HG02798 (cell line): ENCODE results near the gene FRMD8.

ENCODE experiments used
- ATAC-seq: cut with Tn5 transposase; IDR thresholded peaks from one replicate; pipeline ENCODE4 v1.9.1; 2021; ENCODE audit warnings: mild to moderate bottlenecking; ENCODE audit not compliant: unreplicated experiment, poor library complexity

FRMD8 gene

DNA sequence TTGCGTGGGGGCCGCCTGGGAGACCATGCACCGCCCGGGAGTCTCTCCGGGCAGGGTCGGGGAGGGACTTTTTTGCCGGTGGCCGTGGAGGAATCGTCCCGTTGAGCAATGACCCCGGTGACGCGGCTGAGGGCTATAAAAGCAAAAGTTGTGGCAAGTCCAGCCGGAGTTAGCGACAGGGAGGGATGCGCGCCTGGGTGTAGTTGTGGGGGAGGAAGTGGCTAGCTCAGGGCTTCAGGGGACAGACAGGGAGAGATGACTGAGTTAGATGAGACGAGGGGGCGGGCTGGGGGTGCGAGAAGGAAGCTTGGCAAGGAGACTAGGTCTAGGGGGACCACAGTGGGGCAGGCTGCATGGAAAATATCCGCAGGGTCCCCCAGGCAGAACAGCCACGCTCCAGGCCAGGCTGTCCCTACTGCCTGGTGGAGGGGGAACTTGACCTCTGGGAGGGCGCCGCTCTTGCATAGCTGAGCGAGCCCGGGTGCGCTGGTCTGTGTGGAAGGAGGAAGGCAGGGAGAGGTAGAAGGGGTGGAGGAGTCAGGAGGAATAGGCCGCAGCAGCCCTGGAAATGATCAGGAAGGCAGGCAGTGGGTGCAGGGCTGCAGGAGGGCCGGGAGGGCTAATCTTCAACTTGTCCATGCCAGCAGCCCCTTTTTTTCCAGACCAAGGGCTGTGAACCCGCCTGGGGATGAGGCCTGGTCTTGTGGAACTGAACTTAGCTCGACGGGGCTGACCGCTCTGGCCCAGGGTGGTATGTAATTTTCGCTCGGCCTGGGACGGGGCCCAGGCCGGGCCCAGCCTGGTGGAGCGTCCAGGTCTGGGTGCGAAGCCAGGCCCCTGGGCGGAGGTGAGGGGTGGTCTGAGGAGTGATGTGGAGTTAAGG, 36.4 kb downstream of the FRMD8 start, which contains the start of gene NEAT1:
NEAT1 (plus strand) TSS at position 166 of the 883 bp plus-strand sequence.
- peak; percentile 26 for ATAC-seq

DNA sequence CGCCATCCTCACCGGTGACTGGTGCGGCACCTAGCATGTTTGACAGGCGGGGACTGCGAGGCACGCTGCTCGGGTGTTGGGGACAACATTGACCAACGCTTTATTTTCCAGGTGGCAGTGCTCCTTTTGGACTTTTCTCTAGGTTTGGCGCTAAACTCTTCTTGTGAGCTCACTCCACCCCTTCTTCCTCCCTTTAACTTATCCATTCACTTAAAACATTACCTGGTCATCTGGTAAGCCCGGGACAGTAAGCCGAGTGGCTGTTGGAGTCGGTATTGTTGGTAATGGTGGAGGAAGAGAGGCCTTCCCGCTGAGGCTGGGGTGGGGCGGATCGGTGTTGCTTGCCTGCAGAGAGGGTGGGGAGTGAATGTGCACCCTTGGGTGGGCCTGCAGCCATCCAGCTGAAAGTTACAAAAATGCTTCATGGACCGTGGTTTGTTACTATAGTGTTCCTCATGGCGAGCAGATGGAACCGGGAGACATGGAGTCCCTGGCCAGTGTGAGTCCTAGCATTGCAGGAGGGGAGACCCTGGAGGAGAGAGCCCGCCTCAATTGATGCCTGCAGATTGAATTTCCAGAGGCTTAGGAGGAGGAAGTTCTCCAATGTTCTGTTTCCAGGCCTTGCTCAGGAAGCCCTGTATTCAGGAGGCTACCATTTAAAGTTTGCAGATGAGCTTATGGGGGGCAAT, 37.2 kb downstream of the FRMD8 start:
- no peak for ATAC-seq

DNA sequence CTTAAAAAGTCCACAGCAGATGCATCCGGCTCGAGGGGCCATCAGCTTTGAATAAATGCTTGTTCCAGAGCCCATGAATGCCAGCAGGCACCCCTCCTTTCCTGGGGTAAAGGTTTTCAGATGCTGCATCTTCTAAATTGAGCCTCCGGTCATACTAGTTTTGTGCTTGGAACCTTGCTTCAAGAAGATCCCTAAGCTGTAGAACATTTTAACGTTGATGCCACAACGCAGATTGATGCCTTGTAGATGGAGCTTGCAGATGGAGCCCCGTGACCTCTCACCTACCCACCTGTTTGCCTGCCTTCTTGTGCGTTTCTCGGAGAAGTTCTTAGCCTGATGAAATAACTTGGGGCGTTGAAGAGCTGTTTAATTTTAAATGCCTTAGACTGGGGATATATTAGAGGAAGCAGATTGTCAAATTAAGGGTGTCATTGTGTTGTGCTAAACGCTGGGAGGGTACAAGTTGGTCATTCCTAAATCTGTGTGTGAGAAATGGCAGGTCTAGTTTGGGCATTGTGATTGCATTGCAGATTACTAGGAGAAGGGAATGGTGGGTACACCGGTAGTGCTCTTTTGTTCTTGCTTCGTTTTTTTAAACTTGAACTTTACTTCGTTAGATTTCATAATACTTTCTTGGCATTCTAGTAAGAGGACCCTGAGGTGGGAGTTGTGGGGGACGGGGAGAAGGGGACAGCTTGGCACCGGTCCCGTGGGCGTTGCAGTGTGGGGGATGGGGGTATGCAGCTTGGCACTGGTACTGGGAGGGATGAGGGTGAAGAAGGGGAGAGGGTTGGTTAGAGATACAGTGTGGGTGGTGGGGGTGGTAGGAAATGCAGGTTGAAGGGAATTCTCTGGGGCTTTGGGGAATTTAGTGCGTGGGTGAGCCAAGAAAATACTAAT, 38.0 kb downstream of the FRMD8 start:
- no peak for ATAC-seq

DNA sequence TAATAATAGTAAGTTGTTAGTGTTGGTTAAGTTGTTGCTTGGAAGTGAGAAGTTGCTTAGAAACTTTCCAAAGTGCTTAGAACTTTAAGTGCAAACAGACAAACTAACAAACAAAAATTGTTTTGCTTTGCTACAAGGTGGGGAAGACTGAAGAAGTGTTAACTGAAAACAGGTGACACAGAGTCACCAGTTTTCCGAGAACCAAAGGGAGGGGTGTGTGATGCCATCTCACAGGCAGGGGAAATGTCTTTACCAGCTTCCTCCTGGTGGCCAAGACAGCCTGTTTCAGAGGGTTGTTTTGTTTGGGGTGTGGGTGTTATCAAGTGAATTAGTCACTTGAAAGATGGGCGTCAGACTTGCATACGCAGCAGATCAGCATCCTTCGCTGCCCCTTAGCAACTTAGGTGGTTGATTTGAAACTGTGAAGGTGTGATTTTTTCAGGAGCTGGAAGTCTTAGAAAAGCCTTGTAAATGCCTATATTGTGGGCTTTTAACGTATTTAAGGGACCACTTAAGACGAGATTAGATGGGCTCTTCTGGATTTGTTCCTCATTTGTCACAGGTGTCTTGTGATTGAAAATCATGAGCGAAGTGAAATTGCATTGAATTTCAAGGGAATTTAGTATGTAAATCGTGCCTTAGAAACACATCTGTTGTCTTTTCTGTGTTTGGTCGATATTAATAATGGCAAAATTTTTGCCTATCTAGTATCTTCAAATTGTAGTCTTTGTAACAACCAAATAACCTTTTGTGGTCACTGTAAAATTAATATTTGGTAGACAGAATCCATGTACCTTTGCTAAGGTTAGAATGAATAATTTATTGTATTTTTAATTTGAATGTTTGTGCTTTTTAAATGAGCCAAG, 38.9 kb downstream of the FRMD8 start:
- ATAC-seq: no peak

DNA sequence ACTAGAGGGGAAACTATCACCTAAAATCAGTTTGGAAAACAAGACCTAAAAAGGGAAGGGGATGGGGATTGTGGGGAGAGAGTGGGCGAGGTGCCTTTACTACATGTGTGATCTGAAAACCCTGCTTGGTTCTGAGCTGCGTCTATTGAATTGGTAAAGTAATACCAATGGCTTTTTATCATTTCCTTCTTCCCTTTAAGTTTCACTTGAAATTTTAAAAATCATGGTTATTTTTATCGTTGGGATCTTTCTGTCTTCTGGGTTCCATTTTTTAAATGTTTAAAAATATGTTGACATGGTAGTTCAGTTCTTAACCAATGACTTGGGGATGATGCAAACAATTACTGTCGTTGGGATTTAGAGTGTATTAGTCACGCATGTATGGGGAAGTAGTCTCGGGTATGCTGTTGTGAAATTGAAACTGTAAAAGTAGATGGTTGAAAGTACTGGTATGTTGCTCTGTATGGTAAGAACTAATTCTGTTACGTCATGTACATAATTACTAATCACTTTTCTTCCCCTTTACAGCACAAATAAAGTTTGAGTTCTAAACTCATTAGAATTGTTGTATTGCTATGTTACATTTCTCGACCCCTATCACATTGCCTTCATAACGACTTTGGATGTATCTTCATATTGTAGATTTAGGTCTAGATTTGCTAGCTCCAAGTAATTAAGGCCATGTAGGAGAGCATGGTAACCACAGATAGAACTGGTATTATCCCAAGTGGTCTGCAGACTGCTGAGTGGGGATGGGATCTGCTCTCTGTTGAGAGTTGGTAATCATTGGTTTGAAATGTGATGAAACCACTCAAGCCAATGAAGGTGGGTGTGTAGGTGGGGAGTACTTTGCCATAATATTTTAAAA, 39.8 kb downstream of the FRMD8 start:
- ATAC-seq: no peak

DNA sequence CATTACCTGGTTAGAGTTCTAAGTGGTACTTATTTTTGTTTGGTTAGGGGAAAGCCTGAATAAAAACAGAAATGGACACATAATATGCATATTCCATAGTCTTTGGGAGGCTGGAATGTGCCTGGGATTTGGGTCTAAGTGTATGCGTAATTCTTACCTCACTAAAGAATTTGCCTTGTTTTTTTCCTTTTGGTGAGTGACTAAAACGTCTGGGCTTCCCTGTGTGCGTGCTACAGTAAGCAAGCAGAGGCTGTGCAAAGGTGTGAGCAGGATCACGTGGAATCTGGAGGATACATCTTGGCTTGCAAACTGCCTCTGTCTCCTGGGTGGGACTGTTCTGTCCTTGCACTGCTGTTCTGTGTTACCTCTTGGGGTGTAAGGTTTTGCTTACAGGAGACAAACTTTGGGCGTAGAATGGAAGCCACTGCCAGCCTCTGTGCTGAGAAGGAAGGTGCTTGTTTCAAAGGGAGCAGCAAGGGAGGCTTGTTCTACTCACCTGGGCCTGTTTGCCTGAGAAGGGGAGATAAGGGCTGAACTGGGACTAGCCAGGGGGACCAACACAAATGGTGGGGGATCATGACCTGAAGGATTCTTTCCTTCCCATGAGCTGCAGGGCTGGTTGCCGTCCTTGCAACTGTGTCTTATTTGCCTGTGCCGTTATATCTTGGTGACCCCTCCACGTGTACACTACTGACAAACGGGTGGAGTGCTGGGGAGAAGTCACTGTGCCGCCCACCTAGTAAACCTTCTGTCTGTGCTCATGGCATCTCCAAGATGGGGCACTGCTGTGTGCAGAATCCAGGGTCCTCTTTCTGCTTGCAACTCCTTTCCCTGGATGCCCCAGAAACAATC, 40.6 kb downstream of the FRMD8 start:
- ATAC-seq: no peak

DNA sequence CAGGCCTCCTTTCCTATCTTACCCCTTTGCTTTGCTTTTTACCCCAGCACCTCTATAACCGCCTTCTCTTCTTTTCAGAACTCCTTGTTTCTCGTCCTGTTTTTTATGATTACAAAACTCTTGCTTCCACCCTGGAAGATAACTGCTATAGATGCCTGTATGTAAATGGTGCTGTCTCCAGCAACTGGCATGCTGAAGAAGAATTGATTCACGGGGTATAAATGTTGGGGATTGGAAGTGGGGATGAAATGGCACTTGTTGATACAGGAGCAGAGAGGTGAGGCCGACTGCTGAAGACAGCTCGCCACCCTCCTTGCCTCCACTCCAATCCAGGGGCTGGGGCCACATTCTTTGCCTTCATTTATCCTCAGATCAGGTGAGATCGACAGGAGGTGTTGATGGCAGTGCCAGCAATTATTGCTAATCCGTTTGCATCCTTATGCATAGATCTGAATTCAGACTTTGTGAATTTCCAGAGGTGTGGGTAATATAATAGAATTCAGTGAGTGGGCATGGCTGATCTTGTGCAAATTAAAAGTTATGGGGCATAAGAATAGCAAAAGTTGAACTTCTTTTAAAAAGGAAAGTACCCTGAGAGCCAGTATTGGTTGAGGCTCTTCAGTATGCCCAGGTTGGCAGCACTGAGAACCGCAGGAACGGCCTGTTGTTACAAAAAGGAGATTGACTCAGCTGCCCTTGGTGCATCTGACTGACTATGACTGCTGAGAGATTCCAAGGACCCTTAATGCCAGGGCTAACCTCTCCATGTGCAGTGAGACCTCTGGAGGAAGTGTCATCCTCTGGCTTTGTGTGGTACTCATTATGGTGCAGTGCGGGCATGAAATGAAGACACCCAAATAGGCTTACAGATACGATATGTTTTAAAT, 41.5 kb downstream of the FRMD8 start:
- no peak for ATAC-seq

DNA sequence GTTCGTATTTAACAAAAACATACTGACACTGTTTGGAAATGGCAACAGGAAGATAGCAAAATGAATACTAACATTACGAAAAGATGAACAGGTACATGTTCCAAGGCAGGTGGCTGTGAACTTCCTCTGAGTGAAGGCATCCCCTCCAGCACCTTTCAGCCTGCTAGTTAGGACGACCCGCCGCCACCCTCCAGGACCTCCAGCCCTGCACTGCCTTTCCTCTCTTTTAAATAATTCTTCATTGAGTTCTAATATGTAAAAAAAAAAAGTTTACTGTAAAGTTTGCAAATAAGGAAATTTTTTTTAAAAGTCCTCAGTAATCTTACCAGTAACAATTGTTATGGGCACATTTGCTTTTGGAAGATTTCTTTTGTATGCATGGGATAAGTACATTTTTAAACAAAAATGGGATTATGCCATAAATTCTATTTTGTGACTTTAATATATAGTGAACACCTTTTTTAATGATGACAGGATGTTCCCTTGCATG, 42.2 kb downstream of the FRMD8 start:
- ATAC-seq: no peak

DNA sequence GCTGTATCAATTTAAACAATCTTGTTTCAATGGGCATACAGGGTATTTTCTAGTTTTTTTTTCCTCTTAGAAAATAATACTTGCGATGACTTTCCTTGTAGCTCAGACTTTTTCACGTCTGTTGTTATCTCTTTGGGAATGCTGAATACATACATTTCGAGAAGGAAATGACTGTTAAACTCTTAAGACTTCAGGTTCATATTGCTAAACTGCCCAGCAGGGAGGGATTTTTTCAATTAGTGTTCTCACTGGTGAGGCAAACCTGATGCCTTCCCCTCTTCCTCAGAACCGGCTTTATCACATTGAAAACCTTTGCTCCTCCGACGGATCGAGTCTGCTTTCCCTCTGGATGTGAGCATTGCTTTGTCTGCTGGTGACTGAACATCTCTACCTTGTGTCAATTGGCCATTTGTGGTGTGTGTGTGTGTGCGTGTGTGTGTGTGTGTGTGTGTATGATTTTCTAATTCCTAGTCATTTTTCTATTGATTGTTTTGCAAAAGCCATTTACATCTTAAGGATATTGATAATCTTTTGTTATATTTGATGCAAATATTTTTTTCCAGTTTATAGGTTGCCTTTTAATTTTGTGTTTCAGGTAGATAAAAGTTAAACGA, 42.7 kb downstream of the FRMD8 start:
- no peak for ATAC-seq

DNA sequence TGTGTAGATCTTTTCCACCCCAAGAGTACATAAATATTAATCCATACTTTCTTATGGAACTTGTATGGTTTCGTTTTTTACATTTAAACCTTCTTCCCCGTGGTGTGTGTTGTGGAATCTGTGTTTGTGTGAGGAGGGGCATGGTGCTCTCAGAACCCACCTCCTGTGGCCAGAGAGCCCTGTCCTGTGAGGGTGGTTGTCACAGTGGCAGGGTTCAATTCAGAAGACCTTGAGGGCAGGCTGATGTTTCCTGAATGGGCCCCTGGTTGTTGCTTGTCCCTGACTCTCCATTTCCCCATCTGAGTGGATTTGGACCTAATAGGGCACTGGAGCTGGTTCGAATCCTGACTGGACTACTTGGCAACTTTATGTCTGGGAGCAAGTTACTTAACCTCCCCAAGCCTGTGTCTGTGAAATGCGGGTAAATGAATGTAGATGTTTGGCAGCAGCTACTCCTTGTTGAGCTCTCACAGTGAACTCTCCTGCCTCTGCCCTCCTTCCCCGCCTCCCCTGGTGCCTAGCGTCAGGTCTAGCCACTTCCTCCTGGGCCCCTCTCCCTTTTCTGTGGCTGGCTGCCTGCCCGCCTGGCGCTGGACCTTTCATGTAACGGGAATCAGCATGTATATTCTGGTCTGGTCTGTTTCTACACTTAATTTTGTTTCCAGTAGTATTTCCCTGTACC, 43.4 kb downstream of the FRMD8 start:
- no peak for ATAC-seq

DNA sequence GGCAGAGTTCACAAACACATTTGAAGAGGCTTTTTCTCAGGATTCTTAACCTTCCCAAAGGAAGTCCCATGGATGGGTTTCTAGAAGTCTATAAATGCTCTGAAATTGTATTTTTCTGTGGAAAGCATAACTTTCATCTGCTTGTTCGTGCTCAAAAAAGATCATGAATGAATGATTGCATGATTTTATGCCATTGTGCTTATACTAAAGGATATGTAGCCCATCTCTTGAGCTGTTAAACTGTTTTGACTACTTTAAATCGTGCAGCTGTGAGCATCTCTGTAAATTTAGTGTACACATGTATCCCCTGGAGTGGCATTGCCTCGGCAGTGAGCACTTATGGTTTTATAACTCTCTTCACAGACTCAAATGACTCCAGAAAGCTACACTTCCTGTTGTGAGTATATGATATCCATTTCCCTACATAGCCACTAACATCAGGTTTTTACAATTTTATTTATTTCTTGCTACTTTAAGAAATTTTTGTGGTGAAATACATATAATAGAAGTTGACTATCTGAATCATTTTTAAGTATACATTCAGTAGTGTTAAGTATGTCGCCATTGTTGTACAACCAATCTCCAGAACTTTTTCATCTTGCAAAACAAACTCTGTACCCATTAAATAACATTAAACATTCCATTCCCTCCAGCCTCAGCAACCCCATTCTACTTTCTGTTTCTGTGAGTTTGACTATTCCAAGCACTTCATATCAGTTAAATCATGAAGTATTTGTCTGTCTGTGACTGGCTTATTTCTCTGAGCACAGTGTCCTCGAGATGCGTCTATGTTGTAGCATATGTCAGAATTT, 44.2 kb downstream of the FRMD8 start:
- no peak for ATAC-seq

DNA sequence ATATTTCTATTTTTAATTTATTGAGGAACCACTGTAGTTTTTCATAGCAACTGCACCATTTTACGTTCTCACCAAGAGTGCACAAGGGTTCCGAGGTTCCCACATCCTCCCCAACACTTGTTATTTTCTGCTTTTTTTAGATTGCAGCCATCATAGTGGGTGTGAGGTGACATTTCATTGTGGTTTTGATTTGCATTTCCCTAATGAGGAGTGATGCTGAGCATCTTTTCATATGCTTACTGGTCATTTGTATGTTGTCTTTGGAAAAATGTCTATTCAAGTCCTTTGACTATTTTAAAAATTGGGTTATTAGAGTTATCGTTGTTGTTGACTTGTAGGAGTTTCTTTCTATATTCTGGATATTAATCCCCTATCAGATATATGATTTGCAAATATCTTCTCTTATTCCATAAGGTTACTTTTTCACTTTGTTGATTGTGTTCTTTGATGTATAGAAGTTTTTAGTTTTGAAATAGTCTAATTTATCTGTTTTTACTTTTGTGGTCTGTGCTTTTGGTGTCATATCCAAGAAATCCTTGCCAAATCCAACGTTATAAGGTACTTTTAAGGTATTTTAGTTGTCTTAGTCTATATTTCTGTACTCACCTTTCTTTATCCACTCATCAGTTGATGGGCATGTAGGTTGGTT, 45.1 kb downstream of the FRMD8 start:
- ATAC-seq: peak; percentile 22

DNA sequence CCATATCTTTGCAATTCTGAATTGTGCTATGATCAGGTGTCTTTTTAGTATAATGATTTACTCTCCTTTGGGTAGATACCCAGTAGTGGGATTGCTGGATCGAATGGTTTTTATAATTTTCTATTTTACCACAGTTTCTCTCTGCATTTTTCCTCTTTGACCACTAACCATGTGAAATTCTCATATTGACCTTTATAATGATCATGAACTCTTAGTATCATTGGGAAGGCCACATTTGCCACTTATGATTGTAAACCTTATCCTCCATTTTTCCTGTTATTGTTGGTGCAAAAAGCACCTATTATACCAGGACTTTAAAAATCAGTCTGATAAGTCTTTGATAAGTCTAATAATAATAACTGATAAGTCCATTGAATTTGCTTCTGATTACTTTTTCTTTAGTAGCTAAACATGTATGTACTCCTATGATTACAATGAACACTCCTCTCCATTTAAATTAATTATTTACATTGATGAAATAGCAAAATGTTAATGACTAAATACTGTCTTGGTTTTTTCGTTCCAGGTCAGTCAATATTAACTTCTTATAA, 45.7 kb downstream of the FRMD8 start:
- no peak for ATAC-seq
